ENCODE results near the gene LRP1B.

Gene LRP1B

GRCh38 chr2:142040556-142040955, 90.3 kb downstream of the LRP1B start:
- DNase-seq (ENCODE audit: low spot score): no peak

GRCh38 chr2:142038826-142039225, 92.0 kb downstream of the LRP1B start:
- no peak for DNase-seq (ENCODE audit: low spot score)

- no peak for DNase-seq (ENCODE audit: low spot score)
Observed at GRCh38 chr2:142037744-142038143, 93.1 kb downstream of the LRP1B start.

GRCh38 chr2:142037066-142037465, 93.8 kb downstream of the LRP1B start:
- DNase-seq (ENCODE audit: low spot score): no peak

- DNase-seq (ENCODE audit: low spot score): no peak
Observed at GRCh38 chr2:142033393-142033792, 97.4 kb downstream of the LRP1B start.

GRCh38 chr2:142031656-142032055, 99.2 kb downstream of the LRP1B start:
- no peak for DNase-seq (ENCODE audit: low spot score)

- DNase-seq (ENCODE audit: low spot score): no peak
Observed at GRCh38 chr2:142030735-142031134, 100.1 kb downstream of the LRP1B start.

GRCh38 chr2:142029974-142030373, 100.8 kb downstream of the LRP1B start:
- no peak for DNase-seq (ENCODE audit: low spot score)

- no peak for DNase-seq (ENCODE audit: low spot score)
Observed at GRCh38 chr2:142025394-142025793, 105.4 kb downstream of the LRP1B start.

GRCh38 chr2:142020368-142020767, 110.4 kb downstream of the LRP1B start:
- DNase-seq (ENCODE audit: low spot score): no peak

- DNase-seq (ENCODE audit: low spot score): no peak
Observed at GRCh38 chr2:142014536-142014935, 116.3 kb downstream of the LRP1B start.

- no peak for DNase-seq (ENCODE audit: low spot score)
Observed at GRCh38 chr2:142012797-142013196, 118.0 kb downstream of the LRP1B start.

- DNase-seq (ENCODE audit: low spot score): no peak
Observed at GRCh38 chr2:142010477-142011270, 120.1 kb downstream of the LRP1B start.

- no peak for DNase-seq (ENCODE audit: low spot score)
Observed at GRCh38 chr2:142008135-142008744, 122.6 kb downstream of the LRP1B start.

GRCh38 chr2:141994066-141994465, 136.8 kb downstream of the LRP1B start:
- DNase-seq (ENCODE audit: low spot score): no peak

GRCh38 chr2:141992695-141993094, 138.1 kb downstream of the LRP1B start:
- no peak for DNase-seq (ENCODE audit: low spot score)

- no peak for DNase-seq (ENCODE audit: low spot score)
Observed at GRCh38 chr2:141968433-141968832, 162.4 kb downstream of the LRP1B start.

- DNase-seq (ENCODE audit: low spot score): no peak
Observed at GRCh38 chr2:141967980-141968379, 162.8 kb downstream of the LRP1B start.

GRCh38 chr2:141967503-141967902, 163.3 kb downstream of the LRP1B start:
- no peak for DNase-seq (ENCODE audit: low spot score)

GRCh38 chr2:141959941-141960340, 170.9 kb downstream of the LRP1B start:
- no peak for DNase-seq (ENCODE audit: low spot score)

- DNase-seq (ENCODE audit: low spot score): no peak
Observed at GRCh38 chr2:141959016-141959415, 171.8 kb downstream of the LRP1B start.

GRCh38 chr2:141957827-141958450, 172.9 kb downstream of the LRP1B start:
- DNase-seq (ENCODE audit: low spot score): no peak

- no peak for DNase-seq (ENCODE audit: low spot score)
Observed at GRCh38 chr2:141957321-141957720, 173.5 kb downstream of the LRP1B start.

All from HuH-7 (cell line).